A549 (cell line): ENCODE measurements around the gene SCUBE1. TPM values are rescaled to one million over a fixed set of nuclear protein-coding genes. Genes with fewer than 3 reads are reported as not detected.

Source experiments
- ATAC-seq, 2 experiments: fragments of 200-7000 bp in 1 of 2; fragments of >200 bp in 1 of 2; cut with Nextera tagmentation in 1 of 2; cut with Tn5 transposase in 1 of 2; 3 replicates each; pipeline versions ENCODE4 v1.8.0 to v1.9.1; 2018 to 2020; ENCODE audit warnings: mild to moderate bottlenecking in 1 of 2, moderate library complexity in 1 of 2
- CTCF ChIA-PET: fragments of 300-600 bp; sonication (Branson Sonifier 250); formaldehyde crosslinking; extraction: SDS; loops from one replicate; lab custom pipeline; 2021; ENCODE audit warnings: antibody characterized with exemption, inconsistent platforms; lab: Yijun Ruan, JAX
- POLR2A ChIA-PET: fragments of 350-600 bp; formaldehyde crosslinking; extraction: SDS; loops from one replicate; lab custom pipeline; 2021; ENCODE audit warnings: antibody characterized with exemption, inconsistent platforms; lab: Yijun Ruan, JAX
- DNase-seq, 2 experiments: peaks; one replicate each; pipeline versions ENCODE4 v3.0.0 to v3.0.0-alpha.2; 2011 to 2016; ENCODE audit warnings: low read depth in 1 of 2, low spot score in 1 of 2
- FAIRE-seq: peaks from 2 replicates; lab custom pipeline; 2011; peaks lifted over from hg19 to GRCh38; lab: Jason Lieb, UNC
- H3K27ac ChIP-seq, 2 experiments: fragments of >200 bp; sonication (Bioruptor Twin); formaldehyde crosslinking; 3 replicates each; pipeline ENCODE4 v1.5.1; 2016 to 2017
- H3K4me1 ChIP-seq: fragments of >200 bp; sonication (Bioruptor Twin); formaldehyde crosslinking; 3 replicates; pipeline ENCODE4 v1.6.1; 2016
- H3K4me2 ChIP-seq: fragments of >200 bp; sonication (Bioruptor Twin); formaldehyde crosslinking; 3 replicates; pipeline ENCODE4 v1.6.1; 2016
- H3K4me3 ChIP-seq: fragments of >200 bp; sonication (Bioruptor Twin); formaldehyde crosslinking; 3 replicates; pipeline ENCODE4 v1.5.1; 2016
- H3K9me3 ChIP-seq: fragments of >200 bp; sonication (Bioruptor Twin); formaldehyde crosslinking; 3 replicates; pipeline ENCODE4 v1.6.1; 2016
- CBX2 ChIP-seq: fragments of 200-600 bp; sonication (generic); IDR thresholded peaks from 2 replicates; pipeline ENCODE4 v1.6.1; 2016; ENCODE audit warnings: low read depth, mild to moderate bottlenecking, borderline replicate concordance
- CHD2 ChIP-seq: fragments of 150-350 bp; IDR thresholded peaks from 2 replicates; pipeline ENCODE4 v1.6.1; 2014; ENCODE audit warnings: low read length; ENCODE audit not compliant: partially characterized antibody
- CTCF ChIP-seq: fragments of >200 bp; sonication (Bioruptor Twin); formaldehyde crosslinking; IDR thresholded peaks from 3 replicates; pipeline ENCODE4 v1.5.1; 2016
- EHF ChIP-seq: fragments of 250-450 bp; sonication (Bioruptor Pico); IDR thresholded peaks from 2 replicates; pipeline ENCODE4 v1.5.0; 2020; ENCODE audit warnings: mild to moderate bottlenecking
- ESRRA ChIP-seq: fragments of 150-350 bp; IDR thresholded peaks from 2 replicates; pipeline ENCODE4 v1.6.1; 2014; ENCODE audit warnings: mild to moderate bottlenecking, low read length, borderline replicate concordance
- HEYL ChIP-seq: fragments of 250-450 bp; sonication (Bioruptor Pico); IDR thresholded peaks from 2 replicates; pipeline ENCODE4 v1.8.0; 2021; ENCODE audit warnings: mild to moderate bottlenecking, moderate library complexity
- HMGXB4 ChIP-seq: fragments of 250-450 bp; sonication (Bioruptor Pico); IDR thresholded peaks from 2 replicates; pipeline ENCODE4 v1.5.0; 2021; ENCODE audit warnings: mild to moderate bottlenecking, moderate library complexity, borderline replicate concordance
- KDM1A ChIP-seq: fragments of 200-600 bp; sonication (generic); IDR thresholded peaks from 2 replicates; pipeline ENCODE4 v1.6.1; 2016; ENCODE audit warnings: low read depth, mild to moderate bottlenecking
- KDM5A ChIP-seq: fragments of 200-600 bp; sonication (generic); IDR thresholded peaks from 2 replicates; pipeline ENCODE4 v1.6.1; 2016; ENCODE audit warnings: antibody characterized with exemption, mild to moderate bottlenecking
- MYC ChIP-seq: IDR thresholded peaks from 2 replicates; pipeline ENCODE4 v1.6.1; 2012; ENCODE audit warnings: mild to moderate bottlenecking, inconsistent platforms, low read length, improper control_type of control experiment, borderline replicate concordance
- RAD21 ChIP-seq, 2 experiments: fragments of >200 bp in 1 of 2; sonication (Bioruptor Twin) in 1 of 2; formaldehyde crosslinking in 1 of 2; IDR thresholded peaks in 1 of 2; conservative IDR thresholded peaks in 1 of 2; 2 replicates in 1 of 2; 3 replicates in 1 of 2; pipeline ENCODE4 v1.6.1; 2012 to 2018; ENCODE audit warnings: inconsistent platforms in 1 of 2
- RFX5 ChIP-seq: fragments of 450-650 bp; IDR thresholded peaks from 2 replicates; pipeline ENCODE4 v1.7.1; 2014; ENCODE audit warnings: antibody characterized with exemption, mild to moderate bottlenecking, moderate library complexity
- SMC3 ChIP-seq: fragments of >200 bp; sonication (Bioruptor Twin); formaldehyde crosslinking; IDR thresholded peaks from 3 replicates; pipeline ENCODE4 v1.6.1; 2018; ENCODE audit warnings: inconsistent platforms
- USF2 ChIP-seq: fragments of 450-650 bp; IDR thresholded peaks from 2 replicates; pipeline ENCODE4 v1.6.1; 2014; ENCODE audit warnings: antibody characterized with exemption
- WGBS: methylation state at CpG from one replicate; pipeline ENCODE4 v1.1.6; 2017; ENCODE audit errors: missing lambda C conversion rate; 5-methylcytosine and 5-hydroxymethylcytosine counted together
- polyA plus RNA-seq, 4 experiments: library from polyadenylated mRNA; depleted of rRNA in 3 of 4; stranded (reverse); fragments of >200 nt; fragmentation: RNase III in 1 of 4; extraction: RNeasy Plus Mini Kit Qiagen cat#74134 plus additional on column Dnase treatment in 1 of 4; gene quantifications; 2 replicates in 3 of 4; 3 replicates in 1 of 4; pipeline ENCODE4 v1.2.3, GENCODE V29; 2011 to 2017
- TF ChIP-seq, protein P1 (sequence below): IDR thresholded peaks from 2 replicates; pipeline ENCODE4 v1.6.1; 2012

The SCUBE1 gene
- polyA plus RNA-seq, 2 of the 4 experiments (the other 2 are of a cell fraction): 0.01 to 0.12 TPM

GRCh38 chr22:43274595-43275240 is 68.5 kb downstream of the SCUBE1 start:
- Histone ChIP-seq H3K4me1 (no peaks in the 10 kb centered on the region), H3K27ac (no peak overlapping the region), H3K4me2 (no peak overlapping the region), H3K4me3 (no peak overlapping the region), H3K9me3 (no peaks in the 10 kb centered on the region)
- 78% methylated on average over 16 of the region's 25 CpGs for WGBS
- ATAC-seq (no peak), FAIRE-seq (no peak), DNase-seq (no peak)
- ChIA-PET CTCF (interaction anchor here (0.6 to 8.6 kb wide), 40 partner anchors 10 to 615 kb away, joined by 3 to 134 read pairs (median 6); partner anchors contain the start of gene SCUBE1), POLR2A (no interaction called here)
- TF ChIP-seq MYC: no peak

DNA sequence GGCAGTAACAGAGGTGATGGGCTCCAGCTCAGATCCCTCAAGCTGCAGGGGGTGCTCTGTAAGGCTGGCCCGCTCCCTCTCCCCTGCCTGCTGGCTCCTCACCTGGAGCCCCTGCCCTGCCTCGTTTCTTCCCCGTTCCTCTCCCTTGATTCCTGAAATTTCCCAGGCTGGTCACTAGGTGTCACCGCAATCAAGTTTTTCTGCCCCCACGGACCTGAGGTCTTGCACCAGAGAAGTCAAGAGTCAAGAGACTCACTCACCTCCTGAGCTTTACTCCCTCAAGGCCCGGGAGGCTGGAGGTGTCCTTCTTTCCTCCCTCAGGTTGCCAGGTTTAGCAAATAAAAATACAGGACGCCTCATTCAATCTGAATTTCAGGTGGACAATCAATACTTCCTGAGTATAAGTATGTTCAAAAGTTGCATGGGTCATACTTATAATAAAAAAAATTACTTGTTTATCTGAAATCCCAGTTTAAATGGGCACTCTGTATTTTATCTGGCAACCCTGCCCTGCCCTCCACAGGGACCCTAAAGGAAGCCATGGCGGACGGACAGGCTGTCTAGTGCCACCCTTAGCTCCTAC is 69.2 kb downstream of the SCUBE1 start:
- no peak overlapping the region for H3K4me3 ChIP-seq
- WGBS: 12% methylated on average over 9 of the region's 9 CpGs
- ChIA-PET POLR2A (no interaction called here), CTCF (interaction anchor here (0.6 to 8.6 kb wide), 46 partner anchors 9 to 1368 kb away, joined by 3 to 134 read pairs (median 5); partner anchors contain the start of gene SCUBE1)
- no peaks in the 10 kb centered on the region for H3K9me3 ChIP-seq
- H3K4me2 ChIP-seq: no peak overlapping the region
- peak; percentile 61 to 69 for DNase-seq
- TF ChIP-seq RAD21 (conservative IDR thresholded peaks at IDR 0.05 in 1 of 2, IDR thresholded peaks at IDR 0.05 in 1 of 2): peak; percentile 80 to 89
- TF ChIP-seq SMC3: peak; percentile 71
- no peak for TF ChIP-seq EHF
- TF ChIP-seq USF2: no peak
- TF ChIP-seq, protein P1, sequence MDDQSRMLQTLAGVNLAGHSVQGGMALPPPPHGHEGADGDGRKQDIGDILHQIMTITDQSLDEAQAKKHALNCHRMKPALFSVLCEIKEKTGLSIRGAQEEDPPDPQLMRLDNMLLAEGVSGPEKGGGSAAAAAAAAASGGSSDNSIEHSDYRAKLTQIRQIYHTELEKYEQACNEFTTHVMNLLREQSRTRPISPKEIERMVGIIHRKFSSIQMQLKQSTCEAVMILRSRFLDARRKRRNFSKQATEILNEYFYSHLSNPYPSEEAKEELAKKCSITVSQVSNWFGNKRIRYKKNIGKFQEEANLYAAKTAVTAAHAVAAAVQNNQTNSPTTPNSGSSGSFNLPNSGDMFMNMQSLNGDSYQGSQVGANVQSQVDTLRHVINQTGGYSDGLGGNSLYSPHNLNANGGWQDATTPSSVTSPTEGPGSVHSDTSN: no peak
- no peak for TF ChIP-seq KDM1A
- no peak for TF ChIP-seq KDM5A
- no peak for TF ChIP-seq CBX2
- TF ChIP-seq HEYL (CRISPR knock-in tag): no peak
- no peak for TF ChIP-seq RFX5
- no peak for TF ChIP-seq HMGXB4
- TF ChIP-seq CTCF: peak; percentile 60
- TF ChIP-seq, all 56 proteins: peak for 3
- Histone ChIP-seq H3K27ac (no peak overlapping the region), H3K4me1 (no peaks in the 10 kb centered on the region)
- ATAC-seq: peak; percentile 65 to 87; a peak in 5 of 6 replicates
- no peak for FAIRE-seq

DNA sequence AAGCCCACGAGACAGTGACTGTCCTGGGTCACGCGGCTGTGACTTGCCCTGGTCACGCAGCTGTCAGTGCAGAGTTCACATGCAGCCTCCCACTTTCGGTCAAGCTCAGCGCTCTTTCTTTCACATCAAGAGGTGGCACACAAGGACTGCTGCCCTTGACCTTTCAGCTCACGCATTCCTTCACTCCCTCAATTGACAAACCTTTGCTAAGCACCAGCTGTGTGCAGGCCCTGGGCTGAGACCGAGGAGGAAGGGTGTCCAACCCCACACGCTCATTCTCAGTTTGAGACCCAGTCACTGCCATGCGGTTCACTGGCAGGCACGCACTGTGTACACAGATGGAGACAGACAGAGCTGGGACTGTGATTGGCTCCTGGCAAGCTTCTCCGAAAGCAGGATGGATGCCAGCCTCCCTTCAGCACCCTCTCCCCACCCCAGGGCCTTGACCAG is 70.3 kb downstream of the SCUBE1 start:
- POLR2A ChIA-PET: no interaction called here
- 63% methylated on average over 6 of the region's 12 CpGs for WGBS
- TF ChIP-seq ESRRA: no peak
- TF ChIP-seq HEYL (CRISPR knock-in tag): no peak
- 0 out of 5 replicates have a peak, but pooled peaks of 1 of the 2 experiments have one; percentile 18 for TF ChIP-seq RAD21 (conservative IDR thresholded peaks at IDR 0.05 in 1 of 2, IDR thresholded peaks at IDR 0.05 in 1 of 2)
- no peak for TF ChIP-seq CHD2
- CTCF ChIA-PET: interaction anchor here (0.9 to 8.6 kb wide), 23 partner anchors 8 to 617 kb away, joined by 3 to 134 read pairs (median 10); no protein-coding TSS in a partner anchor
- DNase-seq (no peak), ATAC-seq (no peak), FAIRE-seq (no peak)
- Histone ChIP-seq H3K4me1 (no peaks in the 10 kb centered on the region), H3K4me3 (no peak overlapping the region), H3K4me2 (no peak overlapping the region), H3K9me3 (no peaks in the 10 kb centered on the region), H3K27ac (no peak overlapping the region)
